Limb (tissue), 2 donors: ENCODE results near the gene SCN8A.
"Not testable (repeated sequence)": the region's sequence is repeated elsewhere in the genome, so short reads cannot be mapped to it uniquely, and the experiment has no call there.

Experiments
- DNase-seq, 2 donors: peaks; one replicate each; pipeline ENCODE4 v3.0.0-alpha.2; 2016; ENCODE audit errors: extremely low spot score in 2 of 2

The SCN8A gene

GRCh38 chr12:51591016-51591901 is at the start of gene SCN8A:
SCN8A (plus strand) TSS chr12:51591233; CDS start chr12:51662818, 71,585 bp downstream.
- peak; percentile 32 to 88 for DNase-seq

GRCh38 chr12:51546097-51546496 is 44.9 kb upstream of the SCN8A start:
- no peak for DNase-seq

- no peak for DNase-seq
Measured at GRCh38 chr12:51547606-51548005, 43.4 kb upstream of the SCN8A start.

- DNase-seq = no peak
Measured at GRCh38 chr12:51548241-51548640, 42.8 kb upstream of the SCN8A start.

- no peak for DNase-seq
Measured at GRCh38 chr12:51549637-51550036, 41.4 kb upstream of the SCN8A start.

GRCh38 chr12:51568271-51569032 is 22.6 kb upstream of the SCN8A start:
- not testable (repeated sequence) for DNase-seq

GRCh38 chr12:51579321-51579850 is 11.6 kb upstream of the SCN8A start:
- DNase-seq = no peak

GRCh38 chr12:51589060-51589459 is 2.0 kb upstream of the SCN8A start:
- no peak for DNase-seq

- DNase-seq = no peak
Measured at GRCh38 chr12:51589557-51590176, 1.4 kb upstream of the SCN8A start.

- DNase-seq = peak; percentile 62 to 86
Measured at GRCh38 chr12:51590347-51591015, 552 bp upstream of the SCN8A start.

GRCh38 chr12:51592034-51592705 is 1.1 kb downstream of the SCN8A start:
- DNase-seq = peak in 1 of 2 donors; percentile 26

GRCh38 chr12:51593021-51593420 is 2.0 kb downstream of the SCN8A start:
- no peak for DNase-seq

GRCh38 chr12:51593539-51593938 is 2.5 kb downstream of the SCN8A start:
- peak; percentile 55 to 75 for DNase-seq

GRCh38 chr12:51598156-51598555 is 7.1 kb downstream of the SCN8A start:
- DNase-seq = no peak

GRCh38 chr12:51600721-51601120 is 9.7 kb downstream of the SCN8A start:
- no peak for DNase-seq

GRCh38 chr12:51601241-51601640 is 10.2 kb downstream of the SCN8A start:
- DNase-seq = no peak

- DNase-seq = not testable (repeated sequence)
Measured at GRCh38 chr12:51605896-51606295, 14.9 kb downstream of the SCN8A start.

GRCh38 chr12:51607197-51607596 is 16.2 kb downstream of the SCN8A start:
- not testable (repeated sequence) for DNase-seq

GRCh38 chr12:51620448-51620847 is 29.4 kb downstream of the SCN8A start:
- DNase-seq = no peak

GRCh38 chr12:51621156-51621922 is 30.3 kb downstream of the SCN8A start:
- DNase-seq = no peak
